Glomerular visceral epithelial cell (primary cell): ENCODE data around the gene CTH.
"Not testable (repeated sequence)": the region's sequence is repeated elsewhere in the genome, so short reads cannot be mapped to it uniquely, and the experiment has no call there.

Experiments used
- DNase-seq: peaks from one replicate; pipeline ENCODE4 v3.0.0-alpha.2; 2016; ENCODE audit errors: extremely low spot score

CTH gene

GRCh38 chr1:70455291-70455690, 44.2 kb downstream of the CTH start:
- DNase-seq: no peak

GRCh38 chr1:70458131-70458530, 47.1 kb downstream of the CTH start:
- DNase-seq: no peak

DNA sequence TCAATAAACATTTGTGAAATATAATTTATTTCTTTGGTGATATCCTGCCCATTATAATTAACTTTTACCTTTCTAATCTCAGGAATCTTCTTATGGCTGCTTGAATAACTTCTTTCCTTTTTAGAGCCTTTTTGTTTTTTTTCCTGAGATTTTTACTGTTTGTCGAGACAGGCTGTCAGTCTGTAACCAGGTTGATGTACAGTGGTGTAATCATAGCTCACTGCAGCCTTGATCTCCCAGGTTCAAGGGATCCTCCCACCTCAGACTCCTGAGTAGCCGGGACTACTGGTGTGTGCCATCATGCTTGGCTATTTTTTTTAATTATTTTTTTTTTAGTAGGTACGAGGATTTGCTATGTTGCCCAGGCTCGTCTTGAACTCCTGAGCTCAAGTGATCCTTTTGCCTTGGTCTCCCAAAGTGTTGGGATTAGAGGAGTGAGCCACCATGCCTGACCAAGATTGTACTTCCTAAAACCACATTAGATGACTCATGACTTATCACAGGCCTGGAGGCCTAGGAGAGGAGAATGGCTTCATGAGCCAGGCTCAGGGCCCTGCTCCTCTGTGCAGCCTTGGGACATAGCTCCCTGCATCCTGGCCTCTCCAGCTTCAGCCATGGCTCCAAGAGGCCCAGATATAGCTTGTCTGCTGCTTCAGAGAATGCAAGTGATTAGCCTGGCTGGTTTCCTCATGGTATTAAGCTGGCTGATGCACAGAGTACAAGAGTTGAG, 48.6 kb downstream of the CTH start:
- peak; percentile 50 for DNase-seq

DNA sequence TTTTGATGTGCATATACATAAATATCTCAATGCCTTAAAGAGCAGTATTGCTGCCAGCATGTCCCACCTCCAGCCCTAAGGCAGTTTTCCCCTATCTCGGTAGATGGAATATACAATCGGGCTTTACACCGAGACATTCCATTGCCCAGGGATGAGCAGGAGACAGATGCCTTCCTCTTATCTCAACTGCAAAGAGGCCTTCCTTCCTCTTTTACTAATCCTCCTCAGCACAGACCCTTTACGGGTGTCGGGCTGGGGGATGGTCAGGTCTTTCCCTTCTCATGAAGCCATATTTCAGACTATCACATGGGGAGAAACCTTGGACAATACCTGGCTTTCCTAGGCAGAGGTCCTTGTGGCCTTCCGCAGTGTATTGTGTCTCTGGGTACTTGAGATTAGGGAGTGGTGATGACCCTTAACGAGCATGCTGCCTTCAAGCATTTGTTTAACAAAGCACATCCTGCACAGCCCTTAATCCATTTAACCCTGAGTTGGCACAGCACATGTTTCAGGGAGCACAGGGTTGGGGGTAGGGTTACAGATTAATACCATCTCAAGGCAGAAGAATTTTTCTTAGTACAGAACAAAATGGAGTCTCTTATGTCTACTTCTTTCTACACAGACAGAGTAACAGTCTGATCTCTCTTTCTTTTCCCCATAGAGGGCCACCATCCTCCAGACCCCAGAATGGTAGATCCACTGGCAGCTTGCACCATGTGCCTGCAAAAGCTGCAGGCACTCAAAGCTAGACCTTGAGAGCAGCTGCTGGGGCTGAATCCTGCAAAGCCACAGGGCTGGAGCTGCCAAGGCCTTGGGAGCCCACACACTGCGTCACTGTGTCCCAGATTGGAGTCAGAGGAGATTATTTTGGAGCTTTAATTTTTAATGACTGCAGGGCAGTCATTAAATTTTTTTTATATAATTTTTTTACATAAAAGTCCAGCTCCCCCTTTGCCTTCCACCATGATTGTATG, 50.0 kb downstream of the CTH start:
- not testable (repeated sequence) for DNase-seq

GRCh38 chr1:70462611-70463010, 51.5 kb downstream of the CTH start:
- no peak for DNase-seq

DNA sequence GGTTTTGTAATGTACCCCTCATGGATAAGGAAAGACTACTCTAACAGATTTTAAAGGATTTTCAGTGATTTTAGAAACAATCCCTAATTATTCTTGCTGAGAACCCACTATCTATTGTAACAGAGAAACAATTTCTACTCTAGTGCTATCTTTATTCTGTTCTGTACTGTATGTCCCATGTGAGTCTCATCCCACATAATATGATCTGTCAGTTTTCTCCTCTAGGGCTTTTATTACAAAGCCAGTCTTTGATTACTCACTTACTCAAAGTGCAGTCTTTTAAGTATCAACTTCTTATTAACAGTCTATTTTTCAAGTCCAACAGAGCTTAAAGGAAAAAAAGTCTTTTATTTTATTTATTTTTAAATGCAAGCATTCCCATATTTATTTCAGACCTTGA, 54.8 kb downstream of the CTH start:
- no peak for DNase-seq

DNA sequence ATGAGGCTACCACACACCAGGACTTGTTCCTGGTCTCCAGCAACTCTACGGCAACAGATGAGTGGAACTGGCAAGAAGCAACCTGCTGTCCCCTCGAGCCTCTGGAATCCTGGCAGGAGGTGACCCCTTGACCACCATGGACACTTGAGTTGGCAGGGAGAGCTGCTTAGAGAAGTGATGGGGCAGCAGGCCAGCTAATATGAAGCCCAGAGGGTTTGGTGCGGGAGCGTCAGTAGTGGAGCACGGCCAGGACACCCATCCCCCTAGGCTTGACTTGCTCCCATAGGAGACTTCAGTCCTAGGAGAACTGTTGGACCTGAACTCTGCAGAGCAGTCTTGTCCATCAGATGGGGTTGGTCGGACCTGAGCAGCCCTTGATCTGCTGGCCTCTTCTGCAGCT, 56.5 kb downstream of the CTH start:
- no peak for DNase-seq

- DNase-seq: no peak
Observed at GRCh38 chr1:70468180-70468579, 57.1 kb downstream of the CTH start.

GRCh38 chr1:70469184-70469583, 58.1 kb downstream of the CTH start:
- DNase-seq: not testable (repeated sequence)

GRCh38 chr1:70475023-70475422, 64.0 kb downstream of the CTH start:
- no peak for DNase-seq

- no peak for DNase-seq
Observed at GRCh38 chr1:70477090-70477489, 66.0 kb downstream of the CTH start.

DNA sequence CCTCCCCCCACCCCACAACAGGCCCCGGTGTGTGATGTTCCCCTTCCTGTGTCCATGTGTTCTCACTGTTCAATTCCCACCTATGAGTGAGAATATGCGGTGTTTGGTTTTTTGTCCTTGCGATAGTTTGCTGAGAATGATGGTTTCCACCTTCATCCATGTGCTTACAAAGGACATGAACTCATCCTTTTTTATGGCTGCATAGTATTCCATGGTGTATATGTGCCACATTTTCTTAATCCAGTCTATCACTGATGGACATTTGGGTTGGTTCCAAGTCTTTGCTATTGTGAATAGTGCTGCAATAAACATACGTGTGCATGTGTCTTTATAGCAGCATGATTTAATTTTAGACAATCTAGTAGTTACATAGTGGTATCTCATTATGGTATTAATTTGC, 66.8 kb downstream of the CTH start:
- not testable (repeated sequence) for DNase-seq

- DNase-seq: no peak
Observed at GRCh38 chr1:70483342-70483741, 72.3 kb downstream of the CTH start.

DNA sequence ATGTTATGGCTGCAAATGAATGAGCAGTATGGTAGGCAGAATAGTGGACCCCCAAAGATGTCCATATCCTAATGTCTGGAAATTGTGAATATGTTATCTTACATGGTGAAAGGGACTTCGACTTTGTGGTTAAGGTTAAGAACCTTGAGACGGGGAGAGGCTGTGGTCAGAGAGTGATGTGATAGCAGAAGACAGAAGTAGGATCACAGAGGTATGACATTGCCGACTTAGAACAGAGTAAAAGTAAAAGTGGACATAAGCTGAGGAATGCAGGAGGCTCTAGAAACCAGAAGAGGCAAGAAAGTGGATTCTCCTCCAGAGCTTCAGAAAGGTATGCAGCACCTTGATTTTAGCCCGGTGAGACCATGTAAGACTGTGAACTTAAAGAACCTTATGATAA, 74.6 kb downstream of the CTH start:
- DNase-seq: no peak

- DNase-seq: peak; percentile 88
Observed at GRCh38 chr1:70486676-70487458, 75.8 kb downstream of the CTH start.

DNA sequence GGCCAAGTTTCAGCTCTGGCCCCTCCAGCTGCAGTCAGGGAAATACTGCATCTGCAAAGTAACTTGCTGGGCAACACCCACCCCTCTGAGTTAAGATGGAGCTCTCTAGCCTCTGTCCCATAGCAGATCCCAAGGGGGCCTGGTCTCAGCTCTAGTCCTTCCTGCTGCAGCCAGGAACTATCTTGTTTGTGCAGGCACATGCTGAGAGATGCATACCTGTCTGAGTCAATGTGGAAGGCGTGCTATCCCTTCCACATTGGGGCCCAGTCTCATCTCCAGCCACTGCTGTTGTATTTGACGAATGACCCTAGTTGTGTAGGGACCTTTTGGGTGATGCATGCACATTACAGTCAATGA, 76.4 kb downstream of the CTH start:
- no peak for DNase-seq

- peak; percentile 32 for DNase-seq
Observed at GRCh38 chr1:70487910-70488665, 77.0 kb downstream of the CTH start.
